Astrocyte (in vitro differentiated cells and primary cell): Measurements from ENCODE around the gene SPTLC1. TPM values are rescaled to one million over a fixed set of nuclear protein-coding genes. Genes with fewer than 3 reads are reported as not detected.
"Not testable (repeated sequence)": the region's sequence is repeated elsewhere in the genome, so short reads cannot be mapped to it uniquely, and the experiment has no call there.

Source experiments
- DNase-seq: peaks from one replicate; pipeline ENCODE4 v3.0.0-alpha.2; 2010; ENCODE audit warnings: low read depth
- FAIRE-seq: peaks from 2 replicates; lab custom pipeline; 2011; peaks lifted over from hg19 to GRCh38; lab: Jason Lieb, UNC
- H2AFZ ChIP-seq: 2 replicates; pipeline ENCODE4 v1.6.0; 2012; ENCODE audit warnings: low read depth, low read length, inconsistent platforms
- H3K27ac ChIP-seq: 2 replicates; pipeline ENCODE4 v1.5.1; 2011; ENCODE audit warnings: low read depth, low read length, inconsistent platforms
- H3K27me3 ChIP-seq: 2 replicates; pipeline ENCODE4 v1.6.0; 2011; ENCODE audit warnings: low read length, inconsistent platforms; ENCODE audit not compliant: insufficient read depth
- H3K36me3 ChIP-seq: 2 replicates; pipeline ENCODE4 v1.5.1; 2011; ENCODE audit warnings: low read length, inconsistent platforms; ENCODE audit not compliant: insufficient read depth
- H3K4me1 ChIP-seq: 2 replicates; pipeline ENCODE4 v1.5.1; 2011; ENCODE audit warnings: low read length, inconsistent platforms; ENCODE audit not compliant: insufficient read depth
- H3K4me2 ChIP-seq: 2 replicates; pipeline ENCODE4 v1.6.0; 2012; ENCODE audit warnings: low read length, inconsistent platforms
- H3K4me3 ChIP-seq: 2 replicates; pipeline ENCODE4 v1.5.1; 2011; ENCODE audit warnings: low read depth, mild to moderate bottlenecking, low read length, inconsistent platforms; ENCODE audit not compliant: insufficient read depth
- H3K79me2 ChIP-seq: 2 replicates; pipeline ENCODE4 v1.6.0; 2012; ENCODE audit warnings: mild to moderate bottlenecking, low read length, inconsistent platforms; ENCODE audit not compliant: insufficient read depth
- H3K9ac ChIP-seq: 2 replicates; pipeline ENCODE4 v1.6.0; 2012; ENCODE audit warnings: mild to moderate bottlenecking, low read length, inconsistent platforms
- H3K9me3 ChIP-seq: 2 replicates; pipeline ENCODE4 v1.5.1; 2012; ENCODE audit warnings: low read depth, mild to moderate bottlenecking, low read length, inconsistent platforms; ENCODE audit not compliant: insufficient read depth
- H4K20me1 ChIP-seq: 2 replicates; pipeline ENCODE4 v1.6.0; 2012; ENCODE audit warnings: low read length, inconsistent platforms; ENCODE audit not compliant: insufficient read depth
- H3K27ac Mint-ChIP-seq: one replicate; pipeline ENCODE4 v1.8.0; 2021; ENCODE audit warnings: mild to moderate bottlenecking, mixed read lengths; ENCODE audit not compliant: unreplicated experiment
- H3K27me3 Mint-ChIP-seq: one replicate; pipeline ENCODE4 v1.8.0; 2021; ENCODE audit warnings: low read depth, mixed read lengths; ENCODE audit not compliant: unreplicated experiment
- H3K36me3 Mint-ChIP-seq: one replicate; pipeline ENCODE4 v1.8.0; 2021; ENCODE audit warnings: low read depth, mixed read lengths; ENCODE audit not compliant: unreplicated experiment
- H3K4me1 Mint-ChIP-seq: one replicate; pipeline ENCODE4 v1.8.0; 2021; ENCODE audit warnings: low read depth, mixed read lengths; ENCODE audit not compliant: unreplicated experiment
- H3K4me3 Mint-ChIP-seq: one replicate; pipeline ENCODE4 v1.8.0; 2021; ENCODE audit warnings: mild to moderate bottlenecking, moderate library complexity, mixed read lengths; ENCODE audit not compliant: unreplicated experiment
- H3K9me3 Mint-ChIP-seq: one replicate; pipeline ENCODE4 v1.8.0; 2021; ENCODE audit warnings: mild to moderate bottlenecking, mixed read lengths; ENCODE audit not compliant: unreplicated experiment
- CTCF ChIP-seq: IDR thresholded peaks from 2 replicates; pipeline ENCODE4 v1.5.1; 2011; ENCODE audit warnings: low read depth, mild to moderate bottlenecking, inconsistent platforms, low read length, moderate library complexity; ENCODE audit not compliant: insufficient read depth
- EZH2 ChIP-seq: IDR thresholded peaks from 2 replicates; pipeline ENCODE4 v1.6.1; 2012; ENCODE audit warnings: mild to moderate bottlenecking, low read length, inconsistent platforms; ENCODE audit not compliant: insufficient read depth
- total RNA-seq: library from RNA; stranded (reverse); gene quantifications from 2 replicates; pipeline ENCODE4 v1.2.1, GENCODE V29; 2021

SPTLC1 gene
- total RNA-seq, 1 donor from 2014 or later = 75.9 TPM

GRCh38 chr9:92155221-92155620 lies 40.0 kb upstream of the SPTLC1 start:
- Mint-ChIP-seq H3K27me3 (no peaks in the 10 kb centered on the region), H3K27ac (no peak overlapping the region)

GRCh38 chr9:92153466-92154415 lies 38.5 kb upstream of the SPTLC1 start:
- H3K27ac Mint-ChIP-seq, H3K9me3 ChIP-seq, H4K20me1 ChIP-seq, H3K4me3 Mint-ChIP-seq, H3K4me3 ChIP-seq, H3K36me3 Mint-ChIP-seq, H3K79me2 ChIP-seq, H3K9me3 Mint-ChIP-seq, H3K27me3 ChIP-seq, H3K27me3 Mint-ChIP-seq, H3K36me3 ChIP-seq: not testable (repeated sequence)
- Histone ChIP-seq H3K9ac (peak overlapping the region; percentile 79), H3K4me1 (peaks cover 25% of the 10 kb centered on the region), H3K4me2 (peak overlapping the region; percentile 72), H2AFZ (peak overlapping the region; percentile 21), H3K27ac (peak overlapping the region; percentile 92)
- H3K4me1 Mint-ChIP-seq = peaks cover 18% of the 10 kb centered on the region
- DNase-seq = peak; percentile 89
- peak; percentile 32 for FAIRE-seq

More at GRCh38 chr9:92155221-92155620, 40.0 kb upstream of the SPTLC1 start:
- DNase-seq (no peak), FAIRE-seq (no peak)
- no peak overlapping the region for H3K4me3 Mint-ChIP-seq
- Histone ChIP-seq H3K4me1 (peaks cover 25% of the 10 kb centered on the region), H3K27me3 (no peaks in the 10 kb centered on the region), H3K36me3 (no peaks in the 10 kb centered on the region), H3K4me3 (no peak overlapping the region), H3K27ac (no peak overlapping the region), H3K4me2 (no peak overlapping the region), H3K9ac (no peak overlapping the region), H4K20me1 (no peaks in the 10 kb centered on the region), H3K9me3 (no peaks in the 10 kb centered on the region), H2AFZ (no peak overlapping the region), H3K79me2 (no peaks in the 10 kb centered on the region)
- peaks cover 9% of the 10 kb centered on the region for H3K9me3 Mint-ChIP-seq
- peaks cover 15% of the 10 kb centered on the region for H3K4me1 Mint-ChIP-seq
- TF ChIP-seq CTCF = no peak
- TF ChIP-seq EZH2 = no peak
- H3K36me3 Mint-ChIP-seq = no peaks in the 10 kb centered on the region

GRCh38 chr9:92151691-92152393 lies 36.6 kb upstream of the SPTLC1 start:
- H3K9ac ChIP-seq = peak overlapping the region; percentile 79
- no peak for FAIRE-seq
- peak; percentile 93 for DNase-seq
- H3K4me1 ChIP-seq = peaks cover 36% of the 10 kb centered on the region
- H3K36me3 Mint-ChIP-seq = no peaks in the 10 kb centered on the region
- H4K20me1 ChIP-seq = no peaks in the 10 kb centered on the region
- H3K27me3 Mint-ChIP-seq = no peaks in the 10 kb centered on the region
- no peak overlapping the region for H3K4me3 Mint-ChIP-seq
- H3K4me2 ChIP-seq = peak overlapping the region; percentile 65
- H3K4me1 Mint-ChIP-seq = peaks cover 20% of the 10 kb centered on the region
- no peaks in the 10 kb centered on the region for H3K9me3 Mint-ChIP-seq
- peak overlapping the region; percentile 47 for H3K27ac Mint-ChIP-seq
- no peaks in the 10 kb centered on the region for H3K79me2 ChIP-seq
- no peaks in the 10 kb centered on the region for H3K9me3 ChIP-seq
- TF ChIP-seq EZH2 (no peak), CTCF (no peak)
- H3K36me3 ChIP-seq = no peaks in the 10 kb centered on the region
- H3K4me3 ChIP-seq = no peak overlapping the region
- H3K27ac ChIP-seq = peak overlapping the region; percentile 92
- no peak overlapping the region for H2AFZ ChIP-seq
- no peaks in the 10 kb centered on the region for H3K27me3 ChIP-seq

DNA sequence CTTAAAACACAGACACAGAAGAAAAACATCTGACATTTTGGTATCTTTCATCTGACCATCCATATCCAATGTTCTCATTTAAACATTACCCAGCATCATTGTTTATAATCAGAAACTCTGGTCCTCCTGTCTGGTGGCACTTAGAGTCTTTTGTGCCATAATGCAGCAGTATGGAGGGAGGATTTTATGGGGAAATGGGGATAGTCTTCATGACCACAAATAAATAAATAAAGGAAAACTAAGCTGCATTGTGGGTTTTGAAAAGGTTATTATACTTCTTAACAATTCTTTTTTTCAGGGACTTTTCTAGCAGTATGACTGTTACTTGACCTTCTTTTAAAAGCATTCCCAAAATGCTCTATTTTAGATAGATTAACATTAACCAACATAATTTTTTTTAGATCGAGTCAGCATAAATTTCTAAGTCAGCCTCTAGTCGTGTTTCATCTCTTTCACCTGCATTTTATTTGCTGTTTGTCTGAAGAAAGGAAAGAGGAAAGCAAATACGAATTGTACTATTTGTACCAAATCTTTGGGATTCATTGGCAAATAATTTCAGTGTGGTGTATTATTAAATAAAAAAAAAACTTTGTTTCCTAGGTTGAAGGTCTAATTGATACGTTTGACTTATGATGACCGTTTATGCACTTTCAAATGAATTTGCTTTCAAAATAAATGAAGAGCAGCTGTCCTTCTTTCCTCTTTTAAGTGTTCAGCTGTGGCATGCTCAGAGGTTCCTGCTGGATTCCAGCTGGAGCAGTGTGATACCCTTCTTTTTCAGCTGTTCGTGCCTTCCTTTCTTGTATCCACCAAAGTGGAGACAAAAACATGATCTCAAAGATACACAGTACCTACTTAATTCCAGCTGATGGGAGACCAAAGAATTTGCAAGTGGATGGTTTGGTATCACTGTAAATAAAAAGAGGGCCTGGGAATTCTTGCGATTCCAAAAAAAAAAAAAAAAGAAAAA lies 35.6 kb upstream of the SPTLC1 start:
- H3K4me3 Mint-ChIP-seq, H3K36me3 Mint-ChIP-seq, H3K9me3 ChIP-seq, DNase-seq, H3K4me3 ChIP-seq, H3K27me3 Mint-ChIP-seq, H2AFZ ChIP-seq, H4K20me1 ChIP-seq, H3K27me3 ChIP-seq, H3K9me3 Mint-ChIP-seq, H3K36me3 ChIP-seq, H3K79me2 ChIP-seq: not testable (repeated sequence)
- Histone ChIP-seq H3K27ac (peak overlapping the region; percentile 92), H3K9ac (peak overlapping the region; percentile 79), H3K4me1 (peaks cover 41% of the 10 kb centered on the region), H3K4me2 (peak overlapping the region; percentile 65)
- Mint-ChIP-seq H3K27ac (peak overlapping the region; percentile 43), H3K4me1 (peaks cover 25% of the 10 kb centered on the region)
- peak; percentile 39 for FAIRE-seq
